B cell (primary cell): ENCODE measurements around the gene PRM2. TPM values are rescaled to one million over a fixed set of nuclear protein-coding genes. Genes with fewer than 3 reads are reported as not detected.

Experiments
- ATAC-seq: fragments of 200-7000 bp; cut with Tn5 transposase; one replicate; pipeline ENCODE4 v1.10.0; 2021; ENCODE audit warnings: low read depth, mild to moderate bottlenecking, moderate number of reproducible peaks, moderate library complexity
- CTCF ChIA-PET: fragments of 350-600 bp; sonication (Branson Sonifier 250); formaldehyde crosslinking; loops from one replicate; lab custom pipeline; 2021; ENCODE audit warnings: antibody characterized with exemption, inconsistent platforms; lab: Charles Lee
- POLR2A ChIA-PET: fragments of 350-600 bp; sonication (Branson Sonifier 250); formaldehyde crosslinking; loops from one replicate; lab custom pipeline; 2021; ENCODE audit warnings: antibody characterized with exemption; lab: Charles Lee
- DNase-seq: peaks from one replicate; pipeline ENCODE4 v3.0.0; 2013
- H2AFZ ChIP-seq: 2 replicates; pipeline ENCODE4 v1.6.1; 2012; ENCODE audit warnings: mild to moderate bottlenecking, low read depth, low read length; ENCODE audit not compliant: insufficient read depth, poor library complexity, severe bottlenecking
- H3K27ac ChIP-seq, 2 donors: 1 replicate in 1 of 2; 2 replicates in 1 of 2; pipeline ENCODE4 v1.5.1; 2012 to 2013; ENCODE audit warnings: low read length in 2 of 2, mild to moderate bottlenecking in 2 of 2, moderate library complexity in 1 of 2
- H3K27me3 ChIP-seq, 4 experiments: fragments of 200-600 bp in 1 of 4; sonication (generic) in 1 of 4; replicated peaks in 1 of 4; 1 replicate in 2 of 4; 2 replicates in 2 of 4; pipeline versions ENCODE4 v1.6.1 to v1.7.0; 2013 to 2016; ENCODE audit warnings: low read length in 3 of 4, mild to moderate bottlenecking in 2 of 4, mixed read lengths in 1 of 4, moderate library complexity in 1 of 4; ENCODE audit not compliant: insufficient read depth in 4 of 4, control insufficient read depth in 3 of 4; ENCODE audit errors: control extremely low read depth in 1 of 4
- H3K36me3 ChIP-seq, 2 experiments: replicated peaks in 1 of 2; 1 replicate in 1 of 2; 2 replicates in 1 of 2; pipeline versions ENCODE4 v1.6.1 to v1.7.1; 2013; ENCODE audit warnings: low read length in 1 of 2; ENCODE audit not compliant: insufficient read depth in 2 of 2, control insufficient read depth in 1 of 2; ENCODE audit errors: control extremely low read depth in 1 of 2, extremely low read depth in 1 of 2
- H3K4me1 ChIP-seq, 2 donors: fragments of 200-600 bp in 1 of 2; sonication (generic) in 1 of 2; 1 replicate in 1 of 2; 2 replicates in 1 of 2; pipeline versions ENCODE4 v1.5.1 to v1.6.1; 2013 to 2017; ENCODE audit warnings: low read length in 2 of 2; ENCODE audit not compliant: control insufficient read depth in 2 of 2, insufficient read depth in 2 of 2
- H3K4me2 ChIP-seq: replicated peaks from 2 replicates; pipeline ENCODE3; 2012; ENCODE audit warnings: mild to moderate bottlenecking, low read depth, low read length; ENCODE audit not compliant: poor library complexity, severe bottlenecking
- H3K4me3 ChIP-seq, 5 experiments: fragments of 200-600 bp in 1 of 5; sonication (generic) in 1 of 5; 1 replicate in 3 of 5; 2 replicates in 2 of 5; pipeline versions ENCODE4 v1.5.1 to v1.7.0; 2011 to 2016; ENCODE audit warnings: low read length in 4 of 5, mild to moderate bottlenecking in 4 of 5, low read depth in 2 of 5, control low read depth in 1 of 5, moderate library complexity in 1 of 5; ENCODE audit not compliant: insufficient read depth in 1 of 5; ENCODE audit errors: control extremely low read depth in 1 of 5, extremely low read depth in 1 of 5
- H3K79me2 ChIP-seq: fragments of 200-600 bp; sonication (generic); one replicate; pipeline ENCODE4 v1.6.0; 2016; ENCODE audit warnings: low read length; ENCODE audit not compliant: control insufficient read depth, insufficient read depth
- H3K9ac ChIP-seq: fragments of 200-600 bp; sonication (generic); 2 replicates; pipeline ENCODE4 v1.6.1; 2017; ENCODE audit warnings: mild to moderate bottlenecking, low read length, moderate library complexity
- H3K9me3 ChIP-seq, 3 donors: one replicate each; pipeline versions ENCODE4 v1.6.1 to v1.7.1; 2013; ENCODE audit warnings: low read length in 2 of 3; ENCODE audit not compliant: control insufficient read depth in 2 of 3, insufficient read depth in 1 of 3; ENCODE audit errors: control extremely low read depth in 1 of 3
- H4K20me1 ChIP-seq: 2 replicates; pipeline ENCODE4 v1.6.0; 2012; ENCODE audit warnings: mild to moderate bottlenecking, low read length; ENCODE audit not compliant: insufficient read depth, control insufficient read depth, poor library complexity, severe bottlenecking
- H3K27ac Mint-ChIP-seq: one replicate; pipeline ENCODE4 v1.8.0; 2021; ENCODE audit warnings: mixed read lengths
- H3K27me3 Mint-ChIP-seq: one replicate; pipeline ENCODE4 v1.8.0; 2021; ENCODE audit warnings: mixed read lengths
- H3K4me1 Mint-ChIP-seq: one replicate; pipeline ENCODE4 v1.8.0; 2021; ENCODE audit warnings: mixed read lengths
- H3K4me3 Mint-ChIP-seq: one replicate; pipeline ENCODE4 v1.8.0; 2021; ENCODE audit warnings: mixed read lengths
- H3K9me3 Mint-ChIP-seq: one replicate; pipeline ENCODE4 v1.8.0; 2022; ENCODE audit warnings: mixed read lengths; ENCODE audit not compliant: insufficient read depth
- CTCF ChIP-seq: fragments of 200-600 bp; IDR thresholded peaks from one replicate; pipeline ENCODE4 v1.8.0; 2022; ENCODE audit warnings: antibody characterized with exemption, mild to moderate bottlenecking
- EZH2 ChIP-seq: IDR thresholded peaks from 2 replicates; pipeline ENCODE4 v1.6.1; 2012; ENCODE audit warnings: borderline replicate concordance, low read depth, mild to moderate bottlenecking, moderate library complexity, low read length; ENCODE audit not compliant: insufficient read depth, poor library complexity, severe bottlenecking
- WGBS: methylation state at CpG from one replicate; pipeline ENCODE4 v1.1.5; 2013; ENCODE audit warnings: missing lambda C conversion rate; ENCODE audit not compliant: insufficient coverage; 5-methylcytosine and 5-hydroxymethylcytosine counted together
- intact Hi-C: fragments of 100-400 bp; cut with micrococcal nuclease; formaldehyde crosslinking; loops from one replicate; pipeline ENCODE4 v1.10.0; 2022
- polyA plus RNA-seq: library from polyadenylated mRNA; depleted of rRNA; stranded (reverse); fragments of >200 nt; gene quantifications from 2 replicates; pipeline ENCODE4 v1.2.3, GENCODE V29; 2012
- total RNA-seq, 2 donors: library from RNA; stranded (reverse); fragments of 120-200 nt in 1 of 2; gene quantifications; 1 replicate in 1 of 2; 2 replicates in 1 of 2; pipeline versions ENCODE4 v1.2.3 to v1.2.4, GENCODE V29; 2013 to 2022

Gene PRM2
- total and polyA plus RNA-seq, 2 donors (not counting 1 experiment from before 2014, with no cell fraction given), result not detected

GRCh38 chr16:11238272-11239202, 37.7 kb downstream of the PRM2 start:
- TF ChIP-seq EZH2, result no peak
- no peak for TF ChIP-seq CTCF
- WGBS, result 97% methylated on average over 10 of the region's 15 CpGs
- no peaks in the 10 kb centered on the region for H3K36me3 ChIP-seq
- ATAC-seq (no peak), DNase-seq (no peak)
- Mint-ChIP-seq H3K4me3 (no peak overlapping the region), H3K27me3 (no peaks in the 10 kb centered on the region), H3K27ac (no peak overlapping the region), H3K4me1 (peaks cover 9% of the 10 kb centered on the region), H3K9me3 (no peaks in the 10 kb centered on the region)
- no peaks in the 10 kb centered on the region for H3K79me2 ChIP-seq
- peaks cover 8 to 13% of the 10 kb centered on the region in 2 donors for H3K4me1 ChIP-seq
- H3K4me2 ChIP-seq, result no peak overlapping the region
- H3K27me3 ChIP-seq, result no peaks in the 10 kb centered on the region
- no peak overlapping the region for H2AFZ ChIP-seq
- no peak overlapping the region for H3K9ac ChIP-seq
- intact Hi-C loops, result no loop called here
- ChIA-PET CTCF (no interaction called here), POLR2A (interaction anchor here (1.0 to 1.1 kb wide), 2 partner anchors 17 to 18 kb away, joined by 3 read pairs; partner anchors contain the start of gene SOCS1)
- H3K4me3 ChIP-seq, result no peak overlapping the region
- no peaks in the 10 kb centered on the region for H4K20me1 ChIP-seq
- H3K9me3 ChIP-seq, result no peaks in the 10 kb centered on the region
- no peak overlapping the region for H3K27ac ChIP-seq
